Stimulated activated CD8-positive, alpha-beta memory T cell treated with anti-CD3 and anti-CD28 coated beads, Interleukin-12 subunit alpha, Interleukin-12 subunit beta, amount 100 ng/mL, for 1 hour (primary cell): ENCODE data around the gene CNTNAP3.
"Not testable (repeated sequence)": the region's sequence is repeated elsewhere in the genome, so short reads cannot be mapped to it uniquely, and the experiment has no call there.

Source experiments
- DNase-seq: peaks from one replicate; pipeline ENCODE4 v3.0.0-alpha.2; 2020; ENCODE audit warnings: low read depth

The CNTNAP3 gene

GRCh38 chr9:39067683-39068082, 220.3 kb downstream of the CNTNAP3 start:
- not testable (repeated sequence) for DNase-seq

DNA sequence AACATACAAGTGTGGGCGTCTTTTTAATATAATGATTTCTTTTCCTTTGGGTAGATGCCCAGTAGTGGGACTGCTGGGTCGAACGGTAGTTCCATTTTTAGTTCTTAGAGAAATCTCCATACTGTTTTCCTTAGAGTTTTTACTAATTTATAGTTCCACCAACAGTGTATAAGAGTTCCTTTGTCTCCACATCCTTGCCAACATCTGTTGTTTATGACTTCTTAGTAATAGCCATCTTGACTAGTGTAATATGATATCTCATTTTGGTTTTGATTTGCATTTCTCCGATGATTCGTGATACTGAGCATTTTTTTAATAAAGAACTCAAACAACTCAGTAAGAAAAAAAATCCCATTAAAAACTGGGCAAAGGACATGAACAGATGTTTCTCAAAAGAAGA, 225.0 kb downstream of the CNTNAP3 start:
- not testable (repeated sequence) for DNase-seq

GRCh38 chr9:39054453-39054852, 233.5 kb downstream of the CNTNAP3 start:
- not testable (repeated sequence) for DNase-seq

- not testable (repeated sequence) for DNase-seq
Measured at GRCh38 chr9:39046833-39047232, 241.1 kb downstream of the CNTNAP3 start.

DNA sequence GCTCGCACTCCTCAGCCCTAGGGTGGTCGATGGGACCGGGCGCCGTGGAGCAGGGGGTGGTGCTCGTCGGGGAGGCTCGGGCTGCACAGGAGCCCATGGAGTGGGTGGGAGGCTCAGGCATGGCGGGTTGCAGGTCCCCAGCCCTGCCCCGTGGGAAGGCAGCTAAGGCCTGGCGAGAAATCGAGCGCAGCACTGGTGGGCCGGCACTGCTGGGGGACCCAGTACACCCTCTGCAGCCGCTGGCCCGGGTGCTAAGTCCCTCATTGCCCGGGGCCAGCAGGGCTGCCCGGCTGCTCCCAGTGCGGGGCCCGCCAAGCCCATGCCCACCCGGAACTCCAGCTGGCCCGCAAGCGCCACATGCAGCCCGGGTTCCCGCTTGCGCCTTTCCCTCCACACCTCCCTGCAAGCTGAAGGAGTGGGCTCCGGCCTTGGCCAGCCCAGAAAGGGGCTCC, 245.6 kb downstream of the CNTNAP3 start:
- DNase-seq: not testable (repeated sequence)

- DNase-seq: not testable (repeated sequence)
Measured at GRCh38 chr9:39041774-39042173, 246.2 kb downstream of the CNTNAP3 start.

DNA sequence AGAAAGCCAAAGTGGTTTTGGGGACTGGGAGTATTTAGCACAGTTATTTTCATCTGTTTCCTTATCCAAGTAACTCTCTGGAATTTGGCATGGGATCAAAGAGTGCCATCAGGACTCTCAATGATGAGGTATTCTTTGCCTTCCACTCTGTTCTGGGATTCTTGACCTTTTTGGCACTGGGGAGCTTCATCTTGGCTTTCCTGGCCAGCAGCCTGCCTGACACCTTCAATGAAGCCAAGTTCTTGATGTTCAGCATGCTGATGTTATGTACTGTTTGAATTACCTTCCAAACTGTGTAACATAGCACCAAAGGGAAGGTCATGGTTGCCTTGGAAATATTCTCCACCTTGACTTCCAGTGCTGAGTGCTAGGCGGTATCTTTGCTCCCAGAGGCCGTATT, 248.8 kb downstream of the CNTNAP3 start:
- DNase-seq: not testable (repeated sequence)

DNA sequence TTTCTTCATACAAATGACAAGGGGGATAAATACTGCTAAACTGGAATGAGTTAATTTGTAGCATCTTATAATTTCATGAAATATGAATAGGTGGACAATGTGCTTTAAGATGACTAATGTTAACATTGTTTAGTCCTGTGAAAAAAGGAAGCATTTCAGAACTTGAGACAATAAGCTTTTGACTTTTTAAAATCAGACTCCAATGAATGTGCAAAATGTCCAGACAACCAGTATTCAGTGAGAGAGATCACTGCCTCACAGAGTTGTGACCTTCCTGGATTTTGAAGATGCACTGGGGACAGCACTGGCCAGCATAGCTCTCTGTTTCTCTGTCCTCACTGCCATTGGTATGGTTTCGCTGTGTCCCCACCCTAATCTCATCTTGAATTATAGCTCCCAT, 249.7 kb downstream of the CNTNAP3 start:
- DNase-seq: not testable (repeated sequence)

GRCh38 chr9:39033849-39034248, 254.1 kb downstream of the CNTNAP3 start:
- not testable (repeated sequence) for DNase-seq

DNA sequence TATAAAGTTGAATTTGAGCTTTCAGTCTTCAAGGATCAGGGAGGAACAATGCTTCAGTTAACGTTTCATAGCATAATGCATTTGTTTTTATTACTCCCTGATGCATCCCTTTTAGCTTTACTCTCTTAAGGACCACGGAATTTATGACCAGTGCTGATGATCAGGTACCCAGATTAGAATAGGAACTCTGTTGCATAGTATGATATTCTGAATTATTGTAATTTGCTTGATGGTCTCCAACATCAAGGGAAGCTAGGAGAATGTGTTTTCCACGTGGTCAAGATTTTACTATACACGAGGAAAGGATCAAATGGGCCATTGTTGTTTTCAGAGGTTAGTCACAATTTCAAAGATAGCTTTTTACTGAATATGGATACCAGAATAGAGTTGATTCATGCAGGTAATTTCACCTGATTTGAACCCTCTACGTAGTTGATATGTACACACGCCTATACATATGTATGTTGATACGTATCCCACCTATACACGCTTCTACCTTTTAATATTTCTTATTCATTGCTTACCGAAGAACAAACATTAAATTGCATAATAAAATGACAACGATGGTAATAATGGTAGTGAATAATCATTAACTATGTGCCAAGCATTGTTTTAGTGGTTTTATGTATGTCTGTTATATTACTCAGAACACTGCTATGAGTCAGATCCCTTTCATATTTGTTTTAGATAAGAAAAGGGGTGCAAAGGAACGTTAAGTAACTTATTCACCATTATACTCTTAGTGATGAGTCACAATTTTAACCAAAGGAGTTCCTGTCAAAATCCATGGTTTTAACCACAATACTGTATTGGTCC, 257.6 kb downstream of the CNTNAP3 start:
- DNase-seq: not testable (repeated sequence)

DNA sequence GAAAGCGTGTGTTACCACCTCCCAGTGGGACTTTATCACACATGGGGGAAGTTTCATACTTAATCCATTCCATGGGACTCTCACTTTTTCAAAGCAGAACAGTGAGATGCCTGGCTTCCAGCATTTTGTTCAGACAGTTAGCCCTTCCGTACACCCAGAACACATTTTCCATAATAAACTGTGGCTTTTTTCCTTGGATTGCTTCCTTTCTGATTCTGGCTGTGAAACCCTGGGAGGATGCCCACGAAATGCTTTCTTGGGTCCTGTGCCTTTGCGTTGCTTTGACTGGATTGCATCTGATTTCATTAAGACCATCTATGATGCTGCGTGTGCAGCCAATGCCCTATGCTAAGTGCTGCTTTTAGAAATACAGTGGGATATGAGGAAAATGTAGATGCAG, 259.1 kb downstream of the CNTNAP3 start:
- not testable (repeated sequence) for DNase-seq

DNA sequence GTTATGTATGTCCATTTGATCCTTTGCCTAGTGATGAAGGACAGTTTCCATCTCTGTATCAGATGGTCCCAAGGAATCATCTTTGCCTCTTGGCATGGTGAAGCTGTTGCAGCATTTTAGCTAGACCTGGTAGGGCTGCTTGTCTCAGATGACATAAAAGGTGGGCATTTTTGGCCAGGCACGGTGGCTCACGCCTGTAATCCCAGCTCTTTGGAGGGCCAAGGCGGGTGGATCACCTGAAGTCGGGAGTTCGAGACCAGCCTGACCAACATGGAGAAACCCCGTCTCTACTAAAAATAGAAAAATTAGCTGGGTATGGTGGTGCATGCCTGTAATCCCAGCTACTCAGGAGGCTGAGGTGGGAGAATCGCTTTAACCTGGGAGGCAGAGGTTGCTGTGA, 259.8 kb downstream of the CNTNAP3 start:
- not testable (repeated sequence) for DNase-seq

- not testable (repeated sequence) for DNase-seq
Measured at GRCh38 chr9:39025911-39026588, 261.9 kb downstream of the CNTNAP3 start.
